ENCODE results near the gene PCDH18. TPM values are rescaled to one million over a fixed set of nuclear protein-coding genes. Genes with fewer than 3 reads are reported as not detected.
"Not testable (repeated sequence)": the region's sequence is repeated elsewhere in the genome, so short reads cannot be mapped to it uniquely, and the experiment has no call there.

PCDH18 gene
- total and polyA plus RNA-seq, 2 donors (not counting 1 experiment from before 2014, with no cell fraction given): not detected

- H3K9me3 ChIP-seq (ENCODE audit: control extremely low read depth in 1 of 3, control insufficient read depth in 2 of 3, insufficient read depth in 1 of 3, low read length in 2 of 3): no peaks in the 10 kb centered on the region
- no peaks in the 10 kb centered on the region for H3K9me3 Mint-ChIP-seq (ENCODE audit: insufficient read depth)
- no peak overlapping the region for H3K4me3 Mint-ChIP-seq
- ATAC-seq (ENCODE audit: low read depth) (no peak), DNase-seq (no peak)
- intact Hi-C loops (cut with micrococcal nuclease): no loop called here
- TF ChIP-seq EZH2 (IDR thresholded peaks at IDR 0.05; ENCODE audit: borderline replicate concordance, insufficient read depth, low read depth, low read length, poor library complexity, severe bottlenecking) (no peak), CTCF (IDR thresholded peaks at IDR 0.05) (no peak)
- no peak overlapping the region for H3K27ac ChIP-seq (ENCODE audit: low read length in 2 of 2)
- no peaks in the 10 kb centered on the region for H3K4me1 Mint-ChIP-seq
- H3K4me2 ChIP-seq (replicated peaks; ENCODE audit: low read depth, low read length, poor library complexity, severe bottlenecking): no peak overlapping the region
- H3K4me3 ChIP-seq (ENCODE audit: control extremely low read depth in 1 of 5, extremely low read depth in 1 of 5, insufficient read depth in 1 of 5, low read depth in 2 of 5, low read length in 4 of 5): no peak overlapping the region
- no peak overlapping the region for H3K27ac Mint-ChIP-seq
- H3K27me3 Mint-ChIP-seq: no peaks in the 10 kb centered on the region
- H3K9ac ChIP-seq (ENCODE audit: low read length): no peak overlapping the region
- WGBS (ENCODE audit: insufficient coverage): 86% methylated on average over 3 of the region's 4 CpGs
- H3K79me2 ChIP-seq (ENCODE audit: control insufficient read depth, insufficient read depth, low read length): no peaks in the 10 kb centered on the region
- no peak overlapping the region for H2AFZ ChIP-seq (ENCODE audit: insufficient read depth, low read depth, low read length, poor library complexity, severe bottlenecking)
- H3K27me3 ChIP-seq (replicated peaks in 1 of 4; ENCODE audit: control extremely low read depth in 1 of 4, control insufficient read depth in 3 of 4, insufficient read depth in 4 of 4, low read length in 3 of 4): no peaks in the 10 kb centered on the region
- POLR2A ChIA-PET: no interaction called here
- CTCF ChIA-PET: no interaction called here
- H3K4me1 ChIP-seq (ENCODE audit: control insufficient read depth in 2 of 2, insufficient read depth in 2 of 2, low read length in 2 of 2): no peaks in the 10 kb centered on the region
- H4K20me1 ChIP-seq (ENCODE audit: control insufficient read depth, insufficient read depth, low read length, poor library complexity, severe bottlenecking): no peaks in the 10 kb centered on the region
- no peaks in the 10 kb centered on the region for H3K36me3 ChIP-seq (replicated peaks in 1 of 2; ENCODE audit: control extremely low read depth in 1 of 2, control insufficient read depth in 1 of 2, extremely low read depth in 1 of 2, insufficient read depth in 2 of 2, low read length in 1 of 2)
Measured at GRCh38 chr4:137509855-137510282, 22.4 kb downstream of the PCDH18 start.

GRCh38 chr4:137502339-137503129 lies 29.8 kb downstream of the PCDH18 start:
- Histone ChIP-seq H3K9me3 (ENCODE audit: control extremely low read depth in 1 of 3, control insufficient read depth in 2 of 3, insufficient read depth in 1 of 3, low read length in 2 of 3) (peaks cover 0 to 1% (median 0%) of the 10 kb centered on the region in 3 donors), H4K20me1 (ENCODE audit: control insufficient read depth, insufficient read depth, low read length, poor library complexity, severe bottlenecking) (no peaks in the 10 kb centered on the region), H2AFZ (ENCODE audit: insufficient read depth, low read depth, low read length, poor library complexity, severe bottlenecking) (no peak overlapping the region), H3K36me3 (replicated peaks in 1 of 2; ENCODE audit: control extremely low read depth in 1 of 2, control insufficient read depth in 1 of 2, extremely low read depth in 1 of 2, insufficient read depth in 2 of 2, low read length in 1 of 2) (no peaks in the 10 kb centered on the region), H3K9ac (ENCODE audit: low read length) (no peak overlapping the region), H3K79me2 (ENCODE audit: control insufficient read depth, insufficient read depth, low read length) (no peaks in the 10 kb centered on the region), H3K27me3 (replicated peaks in 1 of 4; ENCODE audit: control extremely low read depth in 1 of 4, control insufficient read depth in 3 of 4, insufficient read depth in 4 of 4, low read length in 3 of 4) (no peaks in the 10 kb centered on the region), H3K4me3 (ENCODE audit: control extremely low read depth in 1 of 5, extremely low read depth in 1 of 5, insufficient read depth in 1 of 5, low read depth in 2 of 5, low read length in 4 of 5) (no peak overlapping the region), H3K4me2 (replicated peaks; ENCODE audit: low read depth, low read length, poor library complexity, severe bottlenecking) (no peak overlapping the region), H3K4me1 (ENCODE audit: control insufficient read depth in 2 of 2, insufficient read depth in 2 of 2, low read length in 2 of 2) (no peaks in the 10 kb centered on the region), H3K27ac (ENCODE audit: low read length in 2 of 2) (no peak overlapping the region)
- H3K27ac Mint-ChIP-seq: no peak overlapping the region
- POLR2A ChIA-PET: no interaction called here
- H3K27me3 Mint-ChIP-seq: no peaks in the 10 kb centered on the region
- H3K4me3 Mint-ChIP-seq: no peak overlapping the region
- WGBS (ENCODE audit: insufficient coverage): no CpG with 5 or more reads among the region's 6 CpGs
- CTCF ChIA-PET: no interaction called here
- TF ChIP-seq EZH2 (IDR thresholded peaks at IDR 0.05; ENCODE audit: borderline replicate concordance, insufficient read depth, low read depth, low read length, poor library complexity, severe bottlenecking) (no peak), CTCF (IDR thresholded peaks at IDR 0.05) (no peak)
- no peaks in the 10 kb centered on the region for H3K9me3 Mint-ChIP-seq (ENCODE audit: insufficient read depth)
- DNase-seq (no peak), ATAC-seq (ENCODE audit: low read depth) (no peak)
- intact Hi-C loops (cut with micrococcal nuclease): no loop called here
- H3K4me1 Mint-ChIP-seq: no peaks in the 10 kb centered on the region

- intact Hi-C loops (cut with micrococcal nuclease); POLR2A ChIA-PET; DNase-seq; H3K79me2 ChIP-seq (ENCODE audit: control insufficient read depth, insufficient read depth, low read length); H3K4me1 ChIP-seq (ENCODE audit: control insufficient read depth in 2 of 2, insufficient read depth in 2 of 2, low read length in 2 of 2); H3K4me3 Mint-ChIP-seq; H3K27ac Mint-ChIP-seq; H3K9me3 Mint-ChIP-seq (ENCODE audit: insufficient read depth); H3K27me3 Mint-ChIP-seq; H4K20me1 ChIP-seq (ENCODE audit: control insufficient read depth, insufficient read depth, low read length, poor library complexity, severe bottlenecking); H3K4me2 ChIP-seq (replicated peaks; ENCODE audit: low read depth, low read length, poor library complexity, severe bottlenecking); H3K4me3 ChIP-seq (ENCODE audit: control extremely low read depth in 1 of 5, extremely low read depth in 1 of 5, insufficient read depth in 1 of 5, low read depth in 2 of 5, low read length in 4 of 5); H3K27me3 ChIP-seq (replicated peaks in 1 of 4; ENCODE audit: control extremely low read depth in 1 of 4, control insufficient read depth in 3 of 4, insufficient read depth in 4 of 4, low read length in 3 of 4); H3K9ac ChIP-seq (ENCODE audit: low read length); CTCF ChIA-PET; H3K9me3 ChIP-seq (ENCODE audit: control extremely low read depth in 1 of 3, control insufficient read depth in 2 of 3, insufficient read depth in 1 of 3, low read length in 2 of 3); H2AFZ ChIP-seq (ENCODE audit: insufficient read depth, low read depth, low read length, poor library complexity, severe bottlenecking); H3K4me1 Mint-ChIP-seq; H3K27ac ChIP-seq (ENCODE audit: low read length in 2 of 2); ATAC-seq (ENCODE audit: low read depth); H3K36me3 ChIP-seq (replicated peaks in 1 of 2; ENCODE audit: control extremely low read depth in 1 of 2, control insufficient read depth in 1 of 2, extremely low read depth in 1 of 2, insufficient read depth in 2 of 2, low read length in 1 of 2): not testable (repeated sequence)
- WGBS (ENCODE audit: insufficient coverage): no CpG with 5 or more reads among the region's 29 CpGs
Measured at GRCh38 chr4:137496267-137496666, 36.0 kb downstream of the PCDH18 start.
